GM19438 (cell line): ENCODE measurements around the gene CCNT2.
"Not testable (repeated sequence)": the region's sequence is repeated elsewhere in the genome, so short reads cannot be mapped to it uniquely, and the experiment has no call there.

Experiments used
- ATAC-seq: cut with Tn5 transposase; IDR thresholded peaks from one replicate; pipeline ENCODE4 v1.9.1; 2021; ENCODE audit warnings: low read depth; ENCODE audit not compliant: unreplicated experiment

Gene CCNT2

GRCh38 chr2:134973241-134974138 lies 54.9 kb downstream of the CCNT2 start:
- no peak for ATAC-seq

- ATAC-seq = no peak
Measured at GRCh38 chr2:134975281-134976009, 56.8 kb downstream of the CCNT2 start.

GRCh38 chr2:134976074-134976702 lies 57.6 kb downstream of the CCNT2 start:
- no peak for ATAC-seq

- not testable (repeated sequence) for ATAC-seq
Measured at GRCh38 chr2:134977104-134977503, 58.5 kb downstream of the CCNT2 start.

- ATAC-seq = no peak
Measured at GRCh38 chr2:134979221-134979620, 60.6 kb downstream of the CCNT2 start.

GRCh38 chr2:134980639-134981038 lies 62.0 kb downstream of the CCNT2 start:
- no peak for ATAC-seq

- ATAC-seq = no peak
Measured at GRCh38 chr2:134982603-134983002, 64.0 kb downstream of the CCNT2 start.

GRCh38 chr2:134985061-134985460 lies 66.4 kb downstream of the CCNT2 start:
- no peak for ATAC-seq

GRCh38 chr2:134988994-134989605 lies 70.5 kb downstream of the CCNT2 start:
- ATAC-seq = no peak

GRCh38 chr2:134999521-134999920 lies 80.9 kb downstream of the CCNT2 start:
- no peak for ATAC-seq

- no peak for ATAC-seq
Measured at GRCh38 chr2:135002836-135003235, 84.2 kb downstream of the CCNT2 start.

GRCh38 chr2:135004005-135004746 lies 85.6 kb downstream of the CCNT2 start:
- ATAC-seq = peak; percentile 81

GRCh38 chr2:135005753-135006152 lies 87.1 kb downstream of the CCNT2 start:
- ATAC-seq = no peak
